NB4 (cell line): ENCODE results near the gene DHX58.

Experiments used
- DNase-seq: peaks from one replicate; pipeline ENCODE4 v3.0.0; 2010; ENCODE audit warnings: low read depth
- H3K4me3 ChIP-seq: one replicate; pipeline ENCODE4 v1.5.1; 2011; ENCODE audit warnings: mild to moderate bottlenecking, low read depth, low read length, moderate library complexity
- CTCF ChIP-seq: IDR thresholded peaks from one replicate; pipeline ENCODE4 v1.5.1; 2012; ENCODE audit warnings: low read depth, low read length
- MAX ChIP-seq: IDR thresholded peaks from 2 replicates; pipeline ENCODE4 v1.6.1; 2011; ENCODE audit warnings: low read depth, low read length
- MYC ChIP-seq: IDR thresholded peaks from 2 replicates; pipeline ENCODE4 v1.6.1; 2011; ENCODE audit warnings: low read depth, low read length
- POLR2A ChIP-seq: IDR thresholded peaks from 2 replicates; pipeline ENCODE4 v1.6.1; 2011; ENCODE audit warnings: mild to moderate bottlenecking; ENCODE audit not compliant: insufficient read length; ENCODE audit errors: extremely low read depth

DHX58 gene

DNA sequence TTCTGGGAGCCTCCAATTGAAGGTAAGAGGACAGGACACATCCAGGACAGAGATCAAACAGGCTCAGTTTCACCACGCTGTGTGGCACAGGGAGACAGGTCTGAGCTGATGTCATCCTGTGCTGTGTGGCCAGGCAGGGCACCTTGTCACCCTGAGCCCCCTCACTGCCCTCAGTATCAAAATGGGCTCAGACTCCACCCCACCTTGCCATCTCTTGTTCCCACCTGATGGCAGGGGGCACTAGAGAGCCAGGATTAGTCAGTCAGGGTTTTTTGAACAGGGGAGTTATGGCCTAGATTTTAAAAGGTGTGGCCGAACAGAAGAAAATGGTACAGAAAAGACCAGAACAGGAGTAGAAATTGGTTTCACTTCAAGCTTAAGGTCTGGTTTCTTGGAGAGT, 6.0 kb upstream of the DHX58 start:
- TF ChIP-seq MAX, result no peak
- peak; percentile 53 for TF ChIP-seq CTCF
- TF ChIP-seq MYC, result no peak
- TF ChIP-seq POLR2A, result no peak
- H3K4me3 ChIP-seq, result no peak overlapping the region
- DNase-seq, result peak; percentile 58

DNA sequence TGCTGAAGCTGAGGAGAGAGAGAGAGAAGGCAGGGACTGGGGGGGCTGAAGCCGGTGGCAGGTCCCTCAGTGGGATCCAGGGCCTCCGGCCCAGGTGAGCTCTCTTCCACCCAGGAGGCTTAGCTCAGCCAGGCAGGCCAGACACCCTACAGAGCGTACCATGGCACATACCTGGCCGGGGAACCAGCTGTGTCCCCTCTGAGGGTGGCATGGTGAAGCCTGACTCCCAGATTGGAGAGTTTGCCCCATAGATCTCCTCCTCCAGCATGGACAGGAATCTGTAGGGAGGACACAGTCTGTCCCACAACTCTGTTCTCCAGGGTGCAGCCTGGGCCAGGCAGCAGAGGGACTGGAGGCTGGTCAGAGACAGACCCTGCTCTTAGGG, 5.6 kb upstream of the DHX58 start:
- no peak for DNase-seq
- TF ChIP-seq MAX (no peak), CTCF (no peak), MYC (no peak), POLR2A (no peak)
- no peak overlapping the region for H3K4me3 ChIP-seq

GRCh38 chr17:42117397-42118125, 5.0 kb upstream of the DHX58 start:
- H3K4me3 ChIP-seq, result no peak overlapping the region
- DNase-seq, result no peak
- TF ChIP-seq CTCF (no peak), MYC (no peak), POLR2A (no peak), MAX (no peak)

DNA sequence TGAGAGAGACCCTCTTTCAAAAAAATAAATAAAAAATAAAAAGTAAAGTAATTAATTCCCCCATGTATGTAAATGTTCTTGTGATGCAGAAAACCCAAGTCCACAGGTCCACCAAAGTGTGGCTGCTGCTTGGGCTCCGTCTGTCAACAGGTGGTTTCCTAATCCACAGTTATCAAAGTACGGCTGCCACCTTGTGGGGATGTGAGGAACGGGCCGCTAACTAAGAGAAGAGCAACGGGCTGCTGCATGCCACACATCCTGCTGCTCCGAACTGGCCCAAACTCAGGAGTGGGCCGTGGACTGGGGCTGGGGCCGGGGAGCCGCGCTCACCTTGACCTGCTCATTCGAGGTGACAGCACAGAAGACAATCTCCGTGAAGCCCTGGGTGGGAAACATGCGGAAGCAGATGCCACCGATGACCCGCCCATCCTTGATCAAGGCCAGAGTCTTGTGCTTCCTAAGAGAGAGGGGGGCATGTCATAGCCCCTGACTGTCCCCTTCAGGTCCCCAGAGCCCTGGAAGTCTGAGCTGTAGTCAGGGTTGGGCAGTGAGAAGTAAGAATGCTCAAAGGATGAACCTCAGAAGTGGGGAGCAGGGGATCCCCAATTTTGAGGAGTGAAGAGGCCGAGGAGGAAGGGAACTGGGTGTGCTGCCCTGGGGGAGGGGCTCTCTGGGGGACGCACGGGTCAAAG, 4.3 kb upstream of the DHX58 start:
- TF ChIP-seq MAX (peak; percentile 59; the same call in 1 of the 2 replicates), CTCF (peak; percentile 74), MYC (0 out of 2 replicates have a peak, but pooled peaks have one; percentile 60), POLR2A (no peak)
- H3K4me3 ChIP-seq, result no peak overlapping the region
- DNase-seq, result peak; percentile 80

DNA sequence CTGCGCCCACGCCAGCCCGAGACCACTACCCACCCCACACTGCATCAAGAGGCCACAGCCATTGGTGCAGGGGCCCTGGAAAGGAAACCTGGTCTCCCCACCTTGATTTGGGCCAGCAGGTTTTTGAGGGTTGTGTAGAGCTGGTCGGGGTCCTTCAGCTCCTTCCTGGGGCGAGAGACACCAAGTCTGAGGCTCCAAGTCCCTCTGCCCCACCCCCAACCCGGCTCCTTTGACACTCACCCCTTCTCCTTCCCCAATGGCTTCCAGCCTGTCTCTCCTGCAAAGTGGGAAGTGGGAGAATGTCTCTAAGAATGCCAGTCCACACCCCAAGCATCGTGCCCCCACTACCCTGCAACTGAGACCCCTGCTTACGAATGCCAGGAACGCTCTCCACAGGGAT, 1.6 kb upstream of the DHX58 start:
- DNase-seq, result no peak
- H3K4me3 ChIP-seq, result no peak overlapping the region
- TF ChIP-seq MAX (no peak), CTCF (no peak), MYC (no peak), POLR2A (no peak)
